Adrenal gland (tissue), 5 donors: ENCODE data around the gene TPX2.

Experiments used
- POLR2A ChIP-seq, 2 donors: fragments of 450-650 bp; IDR thresholded peaks; one replicate each; pipeline ENCODE4 v1.6.1; 2017; ENCODE audit warnings: antibody characterized with exemption in 2 of 2, mild to moderate bottlenecking in 2 of 2, moderate library complexity in 1 of 2
- TF ChIP-seq, protein P1 (sequence below), 6 experiments: fragments of 450-650 bp in 4 of 6; fragments of 200-600 bp in 2 of 6; sonication (generic) in 1 of 6; IDR thresholded peaks; 1 replicate in 5 of 6; 2 replicates in 1 of 6; pipeline versions ENCODE4 v1.5.1 to v1.8.0; 2016 to 2021; ENCODE audit warnings: antibody characterized with exemption in 6 of 6, mild to moderate bottlenecking in 2 of 6, moderate library complexity in 1 of 6
- donor health status: DM: no; HTN: no; CAD: no.

GRCh38 chr20:31836853-31837608 is 97.9 kb downstream of the TPX2 start:
- TF ChIP-seq, protein P1, sequence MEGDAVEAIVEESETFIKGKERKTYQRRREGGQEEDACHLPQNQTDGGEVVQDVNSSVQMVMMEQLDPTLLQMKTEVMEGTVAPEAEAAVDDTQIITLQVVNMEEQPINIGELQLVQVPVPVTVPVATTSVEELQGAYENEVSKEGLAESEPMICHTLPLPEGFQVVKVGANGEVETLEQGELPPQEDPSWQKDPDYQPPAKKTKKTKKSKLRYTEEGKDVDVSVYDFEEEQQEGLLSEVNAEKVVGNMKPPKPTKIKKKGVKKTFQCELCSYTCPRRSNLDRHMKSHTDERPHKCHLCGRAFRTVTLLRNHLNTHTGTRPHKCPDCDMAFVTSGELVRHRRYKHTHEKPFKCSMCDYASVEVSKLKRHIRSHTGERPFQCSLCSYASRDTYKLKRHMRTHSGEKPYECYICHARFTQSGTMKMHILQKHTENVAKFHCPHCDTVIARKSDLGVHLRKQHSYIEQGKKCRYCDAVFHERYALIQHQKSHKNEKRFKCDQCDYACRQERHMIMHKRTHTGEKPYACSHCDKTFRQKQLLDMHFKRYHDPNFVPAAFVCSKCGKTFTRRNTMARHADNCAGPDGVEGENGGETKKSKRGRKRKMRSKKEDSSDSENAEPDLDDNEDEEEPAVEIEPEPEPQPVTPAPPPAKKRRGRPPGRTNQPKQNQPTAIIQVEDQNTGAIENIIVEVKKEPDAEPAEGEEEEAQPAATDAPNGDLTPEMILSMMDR (IDR thresholded peaks at IDR 0.05) = no peak
- TF ChIP-seq POLR2A (IDR thresholded peaks at IDR 0.05) = no peak
